AG10803 (cell line): ENCODE measurements around the gene AP2B1.
A peak's percentile ranks its signal among the peaks of the same experiment; 100 is the strongest.

Experiments
- DNase-seq: peaks from one replicate; pipeline ENCODE4 v3.0.0; 2010; ENCODE audit warnings: low read depth
- H3K4me3 ChIP-seq: 2 replicates; pipeline ENCODE4 v1.5.1; 2011; ENCODE audit warnings: mild to moderate bottlenecking, low read length, control low read depth
- CTCF ChIP-seq: conservative IDR thresholded peaks from 2 replicates; pipeline ENCODE4 v1.5.1; 2011; ENCODE audit warnings: mild to moderate bottlenecking, low read length, control low read depth, inconsistent platforms

AP2B1 gene

GRCh38 chr17:35587074-35587961, at the start of gene AP2B1:
TSS of gene AP2B1 (plus strand) at chr17:35587322. CDS start at chr17:35594031, 6,709 bp downstream.
- peak; percentile 95 for DNase-seq
- no peak for TF ChIP-seq CTCF
- H3K4me3 ChIP-seq: peak within 1 kb of the TSS; percentile 98

GRCh38 chr17:35537601-35538141, 49.5 kb upstream of the AP2B1 start, which contains the start of gene SLFN12L:
TSS of gene SLFN12L (minus strand) at chr17:35537678. CDS start at chr17:35522364, 15,314 bp downstream.
- no peak for TF ChIP-seq CTCF
- no peak for DNase-seq

GRCh38 chr17:35539659-35540026, 47.5 kb upstream of the AP2B1 start:
- no peak overlapping the region for H3K4me3 ChIP-seq
- DNase-seq: no peak
- TF ChIP-seq CTCF: no peak

More at GRCh38 chr17:35537601-35538141, 49.5 kb upstream of the AP2B1 start, which contains the start of gene SLFN12L:
- H3K4me3 ChIP-seq: no peak within 1 kb of the TSS

- H3K4me3 ChIP-seq: peak overlapping the region; percentile 34
- DNase-seq: peak; percentile 25
- TF ChIP-seq CTCF: no peak
Observed at GRCh38 chr17:35540589-35541404, 46.3 kb upstream of the AP2B1 start.

GRCh38 chr17:35541434-35541833, 45.7 kb upstream of the AP2B1 start:
- no peak overlapping the region for H3K4me3 ChIP-seq
- TF ChIP-seq CTCF: no peak
- no peak for DNase-seq

- DNase-seq: no peak
- TF ChIP-seq CTCF: no peak
- H3K4me3 ChIP-seq: no peak overlapping the region
Observed at GRCh38 chr17:35542990-35543389, 44.1 kb upstream of the AP2B1 start.
